A549 treated with CpdA at 1 μM for 4 hours (cell line): ENCODE measurements around the gene ZSCAN32. TPM values are rescaled to one million over a fixed set of nuclear protein-coding genes. Genes with fewer than 3 reads are reported as not detected.

Experiments used
- total RNA-seq: library from RNA; stranded (reverse); fragments of 200-300 nt; extraction: Qiagen RNA extraction; gene quantifications from 5 replicates; pipeline ENCODE4 v1.2.3, GENCODE V29; 2022; ENCODE audit warnings: low read depth

The ZSCAN32 gene
- total RNA-seq: 9.6 to 19.4 TPM (median 14.7 TPM) in 5 replicates

DNA sequence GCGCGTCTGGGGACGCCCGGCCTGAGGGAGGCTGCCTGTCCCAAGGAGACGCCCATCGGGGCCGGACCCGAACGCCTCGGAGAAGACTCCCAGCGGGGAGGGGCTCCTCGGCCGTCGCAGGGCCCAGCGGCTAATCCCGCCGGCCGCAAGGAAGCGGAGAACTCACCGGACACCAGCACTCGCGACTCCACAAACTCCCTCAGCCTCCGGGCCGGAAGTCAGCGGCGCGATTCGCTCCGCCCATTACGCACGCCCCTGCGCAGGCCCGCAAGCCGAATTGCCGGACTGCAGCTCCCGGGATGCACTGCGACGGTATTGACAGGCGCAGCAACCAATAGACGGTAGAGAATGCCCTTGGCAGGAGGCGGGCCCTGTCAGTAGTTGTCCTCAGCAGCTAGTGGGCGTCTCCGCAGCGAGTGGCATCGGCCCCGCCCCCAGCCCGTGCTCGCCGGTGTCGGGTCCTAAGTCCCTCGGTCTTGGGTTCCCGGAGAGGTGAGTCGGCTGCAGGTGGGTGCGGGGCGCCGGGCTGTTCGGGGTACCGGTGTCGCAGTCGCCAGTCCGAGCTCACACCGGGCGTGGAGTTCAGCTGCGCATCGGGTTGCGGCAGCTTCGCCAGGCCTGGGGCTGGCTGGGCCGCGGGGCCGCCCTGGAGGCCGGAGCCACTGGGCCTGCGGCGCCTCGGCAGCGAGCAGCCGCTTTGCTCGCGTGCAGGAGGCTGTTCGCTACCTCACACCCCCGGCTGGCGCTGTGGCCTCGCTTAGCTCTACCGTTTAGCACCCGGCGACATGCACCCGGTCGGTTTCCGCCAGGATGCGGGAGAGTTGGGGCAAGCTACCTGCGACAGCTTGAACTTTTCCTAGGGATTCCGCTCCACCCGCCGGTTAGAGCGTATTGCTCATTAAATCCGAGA lies at the start of gene ZSCAN32, which contains the start of gene ZNF174:
Gene ZSCAN32 (minus strand): TSS at position 226 of the 910 bp plus-strand sequence. CDS start 3,447 bp downstream, outside the sequence.
Gene ZNF174 (plus strand): TSS at position 437 of the 910 bp plus-strand sequence. CDS start 790 bp downstream, outside the sequence.

DNA sequence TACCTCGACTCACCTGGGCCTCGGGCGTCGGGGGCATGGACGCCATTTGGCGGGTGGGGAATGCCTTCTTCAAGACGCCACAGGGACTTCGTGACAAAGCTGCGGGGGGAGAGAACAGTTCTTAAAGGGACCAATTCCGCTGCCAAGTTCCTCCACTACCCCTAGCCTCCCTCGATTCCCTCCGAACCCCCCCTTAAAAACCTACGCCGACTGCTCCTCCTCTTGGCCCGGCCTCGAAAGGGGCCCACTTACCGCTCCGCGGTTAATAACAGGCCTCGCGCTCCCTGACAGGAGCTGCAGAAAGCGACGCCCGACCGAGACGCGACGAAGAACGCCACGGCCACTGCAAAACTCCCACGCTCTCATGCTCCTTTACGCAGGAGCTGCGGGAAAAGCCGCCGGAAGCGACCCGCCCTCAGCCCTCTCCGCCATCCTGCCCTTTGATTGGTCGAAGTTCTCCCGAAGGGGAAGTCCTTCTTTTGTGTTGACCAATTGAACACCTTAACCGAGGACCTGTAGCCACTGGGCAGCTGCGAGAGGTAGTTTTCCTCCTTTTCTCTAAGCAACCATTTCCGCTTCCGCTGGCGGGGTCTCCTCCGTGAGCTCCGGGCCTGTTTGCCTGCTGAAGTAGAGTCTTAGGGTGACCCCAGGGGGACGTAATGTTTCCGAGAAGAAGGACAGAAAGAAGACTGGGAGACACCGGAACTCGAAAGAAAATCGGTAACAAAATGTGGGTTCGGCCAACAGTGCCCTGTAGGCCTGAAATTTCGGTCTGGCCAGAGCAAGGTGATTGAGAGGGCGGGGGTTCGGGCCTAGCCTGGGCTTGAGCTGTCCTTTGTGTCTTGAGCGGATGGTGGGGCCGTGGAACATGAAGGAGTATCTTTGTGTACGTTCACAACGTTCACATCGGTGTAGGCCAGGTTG lies 42.6 kb upstream of the ZSCAN32 start, which contains the start of the genes NAA60 and ZNF597:
Gene NAA60 (plus strand): TSS at position 573 of the 924 bp plus-strand sequence. CDS start 32,548 bp downstream, outside the sequence.
Gene ZNF597 (minus strand): TSS at position 397 of the 924 bp plus-strand sequence. CDS start 351 bp downstream, at position 46.

DNA sequence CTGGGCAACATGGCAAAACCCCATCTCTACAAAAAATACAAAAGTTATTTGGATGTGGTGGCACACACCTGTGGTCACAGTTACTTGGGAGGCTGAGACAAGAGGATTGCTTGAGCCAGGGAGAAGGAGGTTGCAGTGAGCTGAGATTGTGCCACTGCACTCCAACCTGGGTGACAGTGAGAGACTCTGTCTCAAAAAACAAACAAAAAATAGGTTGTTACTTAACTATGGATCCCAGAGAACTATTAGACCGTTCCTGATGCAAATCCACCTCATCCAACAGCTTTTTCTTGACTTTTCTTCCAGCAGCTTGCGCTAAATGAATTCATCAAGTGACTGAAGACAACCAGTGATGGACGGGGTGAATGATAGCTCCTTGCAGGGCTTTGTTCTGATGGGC lies 45.2 kb downstream of the ZSCAN32 start, which contains the start of gene OR2C1:
Gene OR2C1 (plus strand): TSS at position 301 of the 400 bp plus-strand sequence. CDS start 52 bp downstream, at position 353.

Other genes with a start within 250 kb of the ZSCAN32 start
- gene OR1F1, start 212.8 kb downstream of the ZSCAN32 start, total RNA-seq: 0.29 to 0.48 TPM (median 0.40 TPM) in 3 of 5 replicates, not detected in the others
- 8.1 to 11.5 TPM (median 8.3 TPM) in 5 replicates for gene ZNF200, start 165.8 kb downstream of the ZSCAN32 start, total RNA-seq
- gene MEFV, start 144.4 kb downstream of the ZSCAN32 start, total RNA-seq: not detected in 5 replicates
- 36.1 to 39.3 TPM (median 37.6 TPM) in 5 replicates for gene ZNF263, start 117.5 kb downstream of the ZSCAN32 start, total RNA-seq
- 0.86 to 1.5 TPM (median 1.4 TPM) in 5 replicates for gene TIGD7, start 95.6 kb downstream of the ZSCAN32 start, total RNA-seq
- gene ZNF75A, start 95.5 kb downstream of the ZSCAN32 start, total RNA-seq: 9.0 to 12.3 TPM (median 10.7 TPM) in 5 replicates
- gene OR2C1, start 45.1 kb downstream of the ZSCAN32 start, total RNA-seq: not detected in 5 replicates
- 13.0 to 16.8 TPM (median 14.3 TPM) in 5 replicates for gene ZNF174, start 211 bp upstream of the ZSCAN32 start, total RNA-seq
- gene ZNF597, start 42.5 kb upstream of the ZSCAN32 start, total RNA-seq: 0.90 to 1.3 TPM (median 1.1 TPM) in 5 replicates
- 50.7 to 54.8 TPM (median 51.4 TPM) in 5 replicates for gene NAA60, start 42.7 kb upstream of the ZSCAN32 start, total RNA-seq
- not detected in 5 replicates for gene C16orf90, start 94.5 kb upstream of the ZSCAN32 start, total RNA-seq
- gene CLUAP1, start 100.0 kb upstream of the ZSCAN32 start, total RNA-seq: 17.2 to 22.9 TPM (median 19.4 TPM) in 5 replicates
- 0.01 to 0.05 TPM in 2 of 5 replicates, not detected in the others for gene NLRC3, start 176.4 kb upstream of the ZSCAN32 start, total RNA-seq
- 4.2 to 6.0 TPM (median 5.2 TPM) in 5 replicates for gene SLX4, start 210.6 kb upstream of the ZSCAN32 start, total RNA-seq